Stimulated activated CD8-positive, alpha-beta memory T cell treated with anti-CD3 and anti-CD28 coated beads, Interleukin-12 subunit alpha, Interleukin-12 subunit beta, amount 100 ng/mL, for 4 hours (primary cell): Measurements from ENCODE around the gene ZNF25.
"Not testable (repeated sequence)": the region's sequence is repeated elsewhere in the genome, so short reads cannot be mapped to it uniquely, and the experiment has no call there.

Source experiments
- DNase-seq: peaks from one replicate; pipeline ENCODE4 v3.0.0-alpha.2; 2020; ENCODE audit warnings: low read depth

Gene ZNF25

DNA sequence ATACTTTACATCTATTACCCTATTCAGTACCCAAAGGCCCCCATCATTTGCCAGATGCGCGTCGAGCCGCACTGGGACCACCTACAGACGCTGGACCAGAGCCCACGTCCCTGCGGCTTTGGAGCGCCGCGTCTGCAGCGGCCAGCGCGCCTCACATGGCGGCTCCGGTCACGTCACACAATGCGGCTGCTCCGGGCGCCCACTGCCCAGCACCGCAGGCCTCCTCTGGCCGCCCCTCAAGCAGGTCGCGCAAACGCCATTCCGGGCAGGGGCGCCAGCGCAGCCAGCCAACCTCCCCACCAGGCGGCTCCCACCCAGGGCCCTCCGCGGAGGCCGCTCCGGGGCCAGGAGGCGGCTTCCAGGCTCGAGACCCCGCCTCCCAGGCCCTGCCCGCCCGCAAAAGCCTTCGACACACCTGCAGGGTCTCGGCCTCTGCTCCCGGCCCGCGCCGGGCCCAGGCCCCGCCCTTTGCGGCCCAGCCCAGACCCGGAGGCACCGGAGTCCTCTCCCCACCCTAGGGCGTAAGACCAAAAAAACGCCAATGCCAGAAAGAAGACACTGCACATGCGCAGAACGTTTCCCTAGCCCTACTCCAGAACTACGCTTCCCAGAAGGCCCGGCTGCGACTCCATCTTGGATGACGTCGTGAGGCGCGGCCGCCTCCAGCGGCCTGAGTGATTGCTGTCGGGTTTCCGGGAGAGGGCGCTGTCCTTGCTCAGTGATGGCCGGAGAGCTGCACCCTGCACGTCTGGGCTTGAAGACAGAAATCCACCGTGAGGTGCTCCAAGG is at the start of gene ZNF25:
ZNF25 (minus strand) TSS at position 557 of the 789 bp plus-strand sequence. CDS start 4,925 bp downstream, outside the sequence.
- DNase-seq: peak; percentile 92

GRCh38 chr10:38025283-38025682 is 48.8 kb upstream of the ZNF25 start:
- no peak for DNase-seq

GRCh38 chr10:38019124-38019523 is 42.7 kb upstream of the ZNF25 start:
- DNase-seq: not testable (repeated sequence)

GRCh38 chr10:38016354-38016753 is 39.9 kb upstream of the ZNF25 start:
- DNase-seq: no peak

GRCh38 chr10:38010119-38010903 is 33.9 kb upstream of the ZNF25 start, which contains the start of gene ZNF33A:
TSS of gene ZNF33A (plus strand) at chr10:38010675. CDS start at chr10:38012342, 1,667 bp downstream.
- DNase-seq: peak; percentile 83

GRCh38 chr10:38007991-38008390 is 31.5 kb upstream of the ZNF25 start:
- DNase-seq: no peak

GRCh38 chr10:38007551-38007950 is 31.1 kb upstream of the ZNF25 start:
- no peak for DNase-seq

DNA sequence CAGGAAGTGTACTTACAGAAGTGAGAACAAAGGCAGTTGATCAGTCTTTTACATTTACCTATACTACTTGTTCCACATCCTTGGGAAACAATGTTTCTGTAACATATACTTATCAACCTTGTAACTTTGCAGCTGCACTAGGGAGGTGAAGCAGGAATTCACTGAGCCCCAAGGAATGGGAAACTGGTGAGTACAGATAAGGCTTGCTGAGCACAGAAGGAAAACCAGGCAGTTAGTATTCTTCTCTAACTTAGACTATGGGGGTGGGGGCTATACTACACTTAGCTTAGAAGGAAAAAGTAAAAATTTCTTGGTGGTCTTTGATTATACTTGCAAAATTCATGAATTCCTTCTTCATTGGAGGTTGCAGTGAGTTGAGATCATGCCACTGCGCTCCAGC is 27.1 kb upstream of the ZNF25 start:
- DNase-seq: no peak

DNA sequence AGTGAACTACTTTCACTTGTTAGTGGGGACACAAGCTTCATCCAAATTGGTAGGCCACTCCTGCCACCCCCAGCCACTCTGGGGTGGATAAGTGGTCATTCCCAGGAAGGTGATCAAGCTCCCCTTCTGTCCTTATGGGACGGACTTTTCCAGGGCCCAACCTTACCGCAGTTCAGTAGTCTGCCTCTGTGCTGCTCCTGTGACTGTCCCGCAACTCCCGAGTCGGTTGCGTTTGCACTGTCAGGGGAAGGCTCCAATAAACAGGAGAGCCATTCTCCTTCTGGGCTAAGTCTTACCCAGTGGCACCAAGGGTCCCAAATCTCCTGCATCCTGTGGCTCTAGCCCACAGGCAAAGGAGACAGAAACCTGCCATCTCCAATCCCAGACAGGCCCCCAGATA is 26.6 kb upstream of the ZNF25 start:
- DNase-seq: no peak

DNA sequence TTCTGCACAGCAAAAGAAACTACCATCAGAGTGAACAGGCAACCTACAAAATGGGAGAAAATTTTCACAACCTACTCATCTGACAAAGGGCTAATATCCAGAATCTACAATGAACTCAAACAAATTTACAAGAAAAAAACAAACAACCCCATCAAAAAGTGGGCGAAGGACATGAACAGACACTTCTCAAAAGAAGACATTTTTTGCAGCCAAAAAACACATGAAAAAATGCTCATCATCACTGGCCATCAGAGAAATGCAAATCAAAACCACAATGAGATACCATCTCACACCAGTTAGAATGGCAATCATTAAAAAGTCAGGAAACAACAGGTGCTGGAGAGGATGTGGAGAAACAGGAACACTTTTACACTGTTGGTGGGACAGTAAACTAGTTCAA is 24.0 kb upstream of the ZNF25 start:
- DNase-seq: not testable (repeated sequence)

- not testable (repeated sequence) for DNase-seq
These were observed 22.5 kb upstream of the ZNF25 start for GRCh38 chr10:37998920-37999319.

- DNase-seq: no peak
These were observed 15.6 kb upstream of the ZNF25 start for GRCh38 chr10:37992083-37992482.

- no peak for DNase-seq
These were observed 15.2 kb upstream of the ZNF25 start for GRCh38 chr10:37991655-37992054.

DNA sequence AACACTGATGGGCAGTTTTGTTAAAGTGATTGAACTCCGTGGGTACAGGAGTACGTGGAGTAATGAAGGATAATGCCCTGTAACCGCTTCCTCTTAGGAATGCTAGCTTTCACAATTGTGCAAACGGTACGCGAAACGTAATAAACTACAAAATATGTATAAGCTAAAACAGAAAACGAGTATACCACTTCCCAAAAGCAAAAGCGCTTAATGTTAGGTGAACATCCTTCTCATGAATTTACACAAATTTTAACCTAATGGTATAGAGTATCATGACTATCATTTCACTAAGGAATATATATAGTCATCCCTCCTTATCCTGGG is 395 bp upstream of the ZNF25 start:
- no peak for DNase-seq

GRCh38 chr10:37975401-37975991 is 951 bp downstream of the ZNF25 start:
- no peak for DNase-seq

DNA sequence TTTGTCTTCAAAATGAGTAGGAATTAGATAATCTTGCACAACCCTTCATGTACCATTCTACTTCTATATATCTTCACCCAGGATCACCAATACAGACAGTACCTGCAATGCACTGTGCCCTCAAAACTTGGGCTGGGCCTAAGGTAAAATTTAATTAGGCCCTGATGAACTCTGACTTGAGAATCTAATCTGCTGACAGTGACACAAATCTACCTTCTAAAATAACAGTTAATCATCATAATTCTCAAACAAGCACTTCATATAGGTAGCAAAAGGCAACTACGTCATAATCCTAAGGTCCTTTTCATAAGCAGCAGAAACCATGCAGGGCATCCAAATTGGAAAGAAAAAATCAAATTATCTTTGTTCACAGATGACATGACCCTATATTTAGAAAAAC is 4.1 kb downstream of the ZNF25 start:
- no peak for DNase-seq

DNA sequence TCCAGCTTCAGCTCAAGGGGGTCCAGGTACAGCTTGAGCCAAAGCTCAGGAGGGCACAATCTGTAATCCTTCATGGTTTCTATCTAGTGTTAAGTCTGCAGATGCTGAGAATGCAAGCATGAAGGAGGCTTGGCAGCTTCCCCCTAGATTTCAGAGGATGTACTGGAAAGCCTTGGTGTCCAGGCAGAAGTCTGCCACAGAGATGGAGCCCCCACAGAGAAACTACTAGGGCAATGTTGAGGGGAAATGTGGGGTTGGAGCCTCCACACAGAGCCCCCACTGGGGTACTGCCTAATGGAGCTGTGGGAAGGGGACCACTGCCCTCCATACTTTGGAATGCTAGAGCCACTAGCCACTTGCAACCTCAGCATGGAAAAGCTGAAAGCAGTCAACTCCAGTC is 11.4 kb downstream of the ZNF25 start:
- no peak for DNase-seq

GRCh38 chr10:37960591-37961137 is 15.8 kb downstream of the ZNF25 start:
- no peak for DNase-seq

- DNase-seq: no peak
These were observed 18.6 kb downstream of the ZNF25 start for GRCh38 chr10:37957841-37958240.

DNA sequence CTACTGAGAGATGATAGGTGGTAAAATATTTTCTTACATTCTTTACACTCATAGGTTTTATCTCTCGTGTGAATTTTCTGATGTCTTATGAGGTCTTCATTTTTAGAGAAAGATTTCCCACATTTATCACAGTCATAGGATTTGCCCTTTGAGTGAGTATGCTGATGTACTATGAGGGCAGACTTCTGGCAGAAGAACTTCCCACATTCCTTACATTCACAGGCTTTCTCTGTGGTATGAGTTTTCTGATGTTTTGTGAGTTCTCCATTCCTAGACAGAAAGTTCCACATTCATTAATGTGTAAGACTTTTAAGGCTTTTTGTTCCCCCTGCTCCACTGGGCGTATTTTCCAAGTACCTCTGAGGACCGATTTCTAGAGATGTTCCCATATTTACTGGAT is 23.5 kb downstream of the ZNF25 start:
- DNase-seq: no peak

DNA sequence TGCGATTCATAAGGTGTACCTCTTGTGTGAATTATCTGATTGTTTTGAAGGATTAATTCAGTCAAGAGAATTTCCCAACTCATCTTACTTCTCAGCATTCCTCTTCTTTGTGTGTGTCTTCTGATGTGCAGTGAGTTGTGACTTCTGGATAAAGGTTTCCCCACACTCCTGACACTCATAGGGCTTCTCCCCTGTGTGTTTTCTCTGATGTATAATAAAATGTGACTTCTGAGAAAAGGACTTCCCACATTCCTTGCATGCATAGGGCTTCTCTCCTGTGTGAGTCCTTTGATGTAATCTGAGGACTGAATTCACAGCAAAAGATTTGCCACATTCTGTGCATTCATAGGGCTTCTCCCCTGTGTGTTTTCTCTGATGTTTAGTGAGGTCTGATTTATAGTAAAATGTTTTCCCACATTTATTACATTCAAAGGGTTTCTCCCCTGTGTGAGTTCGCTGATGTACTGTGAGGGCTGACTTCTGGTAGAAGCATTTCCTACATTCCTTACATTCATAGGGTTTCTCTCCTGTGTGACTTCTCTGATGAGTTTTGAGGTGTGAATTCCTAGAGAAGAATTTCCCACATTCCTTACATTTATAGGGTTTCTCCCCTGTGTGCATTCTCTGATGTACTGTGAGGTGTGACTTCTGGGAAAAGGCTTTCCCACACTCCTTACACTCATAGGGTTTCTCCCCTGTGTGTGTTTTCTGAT is 24.2 kb downstream of the ZNF25 start:
- DNase-seq: no peak

GRCh38 chr10:37948210-37948609 is 28.2 kb downstream of the ZNF25 start:
- DNase-seq: no peak
